ENCODE data around the gene SYT12.

GRCh38 chr11:67034350-67034749 lies 11.4 kb downstream of the SYT12 start:
- TF ChIP-seq POLR2A (IDR thresholded peaks at IDR 0.05; ENCODE audit: low read length) (no peak), GATA1 (IDR thresholded peaks at IDR 0.05; ENCODE audit: low read depth, low read length) (no peak)
